Endothelial cell of umbilical vein (primary cell): ENCODE data around the gene VASN. TPM values are rescaled to one million over a fixed set of nuclear protein-coding genes. Genes with fewer than 3 reads are reported as not detected.

Experiments used
- BruUV-seq: library from RNA; stranded (reverse); fragments of 400-500 nt; replicated peaks from 2 replicates; lab custom pipeline; 2021; lab: Mats Ljungman, UMichigan
- CTCF ChIA-PET: fragments of 300-600, 350-600 bp; sonication (Branson Sonifier 250); formaldehyde crosslinking; loops from one replicate; lab custom pipeline; 2021; ENCODE audit warnings: antibody characterized with exemption, inconsistent platforms; lab: Charles Lee
- POLR2A ChIA-PET: fragments of 300-600, 350-600 bp; sonication (Branson Sonifier 250); formaldehyde crosslinking; loops from one replicate; lab custom pipeline; 2021; ENCODE audit warnings: antibody characterized with exemption, inconsistent platforms; lab: Charles Lee
- DNase-seq: peaks from one replicate; pipeline ENCODE4 v3.0.0-alpha.2; 2011; ENCODE audit warnings: low read depth, low spot score
- FAIRE-seq: peaks from 2 replicates; lab custom pipeline; 2011; peaks lifted over from hg19 to GRCh38; lab: Jason Lieb, UNC
- H2AFZ ChIP-seq: 2 replicates; pipeline ENCODE4 v1.6.0; 2012; ENCODE audit warnings: low read depth, low read length, control low read depth, inconsistent platforms
- H3K27ac ChIP-seq: 2 replicates; pipeline ENCODE4 v1.5.1; 2011; ENCODE audit warnings: low read depth, mild to moderate bottlenecking, control low read depth, low read length, moderate library complexity; ENCODE audit not compliant: insufficient read depth
- H3K27me3 ChIP-seq, 2 experiments: 2 replicates each; pipeline versions ENCODE4 v1.6.0 to v1.6.1; 2011; ENCODE audit warnings: low read length in 2 of 2, mixed read lengths in 1 of 2; ENCODE audit not compliant: control insufficient read depth in 2 of 2, insufficient read depth in 2 of 2
- H3K36me3 ChIP-seq, 2 experiments: 2 replicates in 1 of 2; 3 replicates in 1 of 2; pipeline ENCODE4 v1.5.1; 2011; ENCODE audit warnings: low read length in 2 of 2, mild to moderate bottlenecking in 1 of 2, moderate library complexity in 1 of 2; ENCODE audit not compliant: control insufficient read depth in 2 of 2, insufficient read depth in 2 of 2; ENCODE audit errors: extremely low read depth in 1 of 2
- H3K4me1 ChIP-seq: 3 replicates; pipeline ENCODE4 v1.5.1; 2011; ENCODE audit warnings: mild to moderate bottlenecking, low read length; ENCODE audit not compliant: control insufficient read depth, insufficient read depth; ENCODE audit errors: extremely low read depth
- H3K4me2 ChIP-seq: 2 replicates; pipeline ENCODE4 v1.6.1; 2011; ENCODE audit warnings: low read length, control low read depth, mixed read lengths; ENCODE audit not compliant: insufficient read depth
- H3K4me3 ChIP-seq, 3 experiments: fragments of 200-600 bp in 1 of 3; sonication (generic), shearing (Covaris generic) in 1 of 3; replicated peaks in 1 of 3; 2 replicates each; pipeline ENCODE4 v1.5.1; 2011 to 2016; ENCODE audit warnings: control low read depth in 3 of 3, low read length in 3 of 3, mild to moderate bottlenecking in 2 of 3, inconsistent platforms in 1 of 3, low read depth in 1 of 3, moderate library complexity in 1 of 3; ENCODE audit not compliant: insufficient read depth in 1 of 3
- H3K79me2 ChIP-seq: 2 replicates; pipeline ENCODE4 v1.6.0; 2012; ENCODE audit warnings: low read length, inconsistent platforms; ENCODE audit not compliant: control insufficient read depth, insufficient read depth
- H3K9ac ChIP-seq: replicated peaks from 2 replicates; pipeline ENCODE3; 2011; ENCODE audit warnings: low read length, control low read depth; ENCODE audit not compliant: insufficient read depth; ENCODE audit errors: extremely low read depth
- H3K9me1 ChIP-seq: replicated peaks from 3 replicates; pipeline ENCODE4 v1.6.0; 2011; ENCODE audit warnings: mild to moderate bottlenecking, low read length; ENCODE audit not compliant: control insufficient read depth, insufficient read depth; ENCODE audit errors: extremely low read depth
- H3K9me3 ChIP-seq: replicated peaks from 2 replicates; pipeline ENCODE4 v1.5.1; 2012; ENCODE audit warnings: low read length, inconsistent platforms; ENCODE audit not compliant: control insufficient read depth, insufficient read depth
- H4K20me1 ChIP-seq: replicated peaks from 2 replicates; pipeline ENCODE3; 2011; ENCODE audit warnings: mild to moderate bottlenecking, low read length; ENCODE audit not compliant: control insufficient read depth, insufficient read depth; ENCODE audit errors: extremely low read depth
- CTCF ChIP-seq, 2 donors: IDR thresholded peaks; 1 replicate in 1 of 2; 2 replicates in 1 of 2; pipeline ENCODE4 v1.5.1; 2011; ENCODE audit warnings: low read length in 2 of 2, mild to moderate bottlenecking in 2 of 2, moderate library complexity in 2 of 2, control low read depth in 1 of 2, inconsistent platforms in 1 of 2, low read depth in 1 of 2; ENCODE audit not compliant: insufficient read depth in 1 of 2; ENCODE audit errors: extremely low read depth in 1 of 2
- EZH2 ChIP-seq: IDR thresholded peaks from 2 replicates; pipeline ENCODE4 v1.6.1; 2012; ENCODE audit warnings: borderline replicate concordance, low read depth, mild to moderate bottlenecking, moderate library complexity, low read length, inconsistent platforms; ENCODE audit not compliant: severe bottlenecking
- FOS ChIP-seq: IDR thresholded peaks from 2 replicates; pipeline ENCODE4 v1.6.1; 2011; ENCODE audit warnings: mild to moderate bottlenecking, low read length, moderate library complexity, borderline replicate concordance; ENCODE audit not compliant: insufficient read depth
- GATA2 ChIP-seq: IDR thresholded peaks from 2 replicates; pipeline ENCODE4 v1.7.0; 2011; ENCODE audit warnings: low read depth, mild to moderate bottlenecking, moderate library complexity, mixed read lengths, low read length; ENCODE audit not compliant: insufficient read length, insufficient read depth
- JUN ChIP-seq: IDR thresholded peaks from 2 replicates; pipeline ENCODE4 v1.6.1; 2011; ENCODE audit warnings: borderline replicate concordance, low read depth; ENCODE audit not compliant: insufficient read length, insufficient read depth
- MYC ChIP-seq: IDR thresholded peaks from one replicate; pipeline ENCODE4 v1.6.1; 2011; ENCODE audit warnings: mild to moderate bottlenecking, low read depth, low read length
- POLR2AphosphoS5 ChIP-seq: IDR thresholded peaks from 2 replicates; pipeline ENCODE4 v1.6.1; 2012; ENCODE audit warnings: low read depth, mild to moderate bottlenecking, control low read depth, low read length, moderate library complexity; ENCODE audit not compliant: insufficient read depth
- dilution Hi-C: fragments of 300-500 bp; cut with MboI; formaldehyde crosslinking; loops from one replicate; pipeline ENCODE4 v1.15.0; 2019; ENCODE audit warnings: low sequenced_read_pairs; ENCODE audit not compliant: extremely low pct_ligation_motif_present
- intact Hi-C: fragments of 100-400 bp; cut with micrococcal nuclease; formaldehyde crosslinking; loops from one replicate; pipeline ENCODE4 v1.10.0; 2022
- polyA plus RNA-seq, 4 experiments: library from polyadenylated mRNA; depleted of rRNA in 3 of 4; stranded (reverse) in 3 of 4; unstranded in 1 of 4; fragments of >200 nt; gene quantifications; 2 replicates each; pipeline versions ENCODE4 v1.2.1 to v1.2.3, GENCODE V29; 2011 to 2012; ENCODE audit warnings: missing spikeins in 1 of 4
- total RNA-seq: library from RNA; stranded (reverse); gene quantifications from 2 replicates; pipeline ENCODE4 v1.2.3, GENCODE V29; 2021
- TF ChIP-seq, protein P1 (sequence below): IDR thresholded peaks from 2 replicates; pipeline ENCODE4 v1.6.1; 2011; ENCODE audit not compliant: insufficient read depth, insufficient read length

VASN gene
- total and polyA plus RNA-seq, 2 donors (not counting 3 experiments of a cell fraction or from before 2014, with no cell fraction given), result 0.41 to 0.42 TPM

DNA sequence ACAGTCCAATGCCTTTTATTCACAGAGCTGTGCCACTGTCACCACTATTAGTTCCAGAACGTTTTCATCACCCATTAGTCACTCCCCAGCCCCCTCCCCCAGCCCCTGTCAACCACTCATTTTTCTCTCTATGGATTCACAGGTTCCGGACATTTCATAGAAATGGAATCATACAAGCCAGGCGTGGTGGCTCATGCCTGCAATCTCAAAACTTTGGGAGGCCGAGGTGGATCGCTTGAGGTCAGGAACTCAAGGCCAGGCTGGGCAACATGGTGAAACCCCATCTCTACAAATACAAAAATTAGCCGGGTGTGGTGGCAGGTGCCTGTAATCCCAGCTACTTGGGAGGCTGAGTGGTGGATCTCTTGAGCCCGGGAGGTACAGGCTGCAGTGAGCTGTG lies 19.8 kb upstream of the VASN start:
- peaks cover 0 to 5% of the 10 kb centered on the region in 2 experiments for H3K36me3 ChIP-seq

DNA sequence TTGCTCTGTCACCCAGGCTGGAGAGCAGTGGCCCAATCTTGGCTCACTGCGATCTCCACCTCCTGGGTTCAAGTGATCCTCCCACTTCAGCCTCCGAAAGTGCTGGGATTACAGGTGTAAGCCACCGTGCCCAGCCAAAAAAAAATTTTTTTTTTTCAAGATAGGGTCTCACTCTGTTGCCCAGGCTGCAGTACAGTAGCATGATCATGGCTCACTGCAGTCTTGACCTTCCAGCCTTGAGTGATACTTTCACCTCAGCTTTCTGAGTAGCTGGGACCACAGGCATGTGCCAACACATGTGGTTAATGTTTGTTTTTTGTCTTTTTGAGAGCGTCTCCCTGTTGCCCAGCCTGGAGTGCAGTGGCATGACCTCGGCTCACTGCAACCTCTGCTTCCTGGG lies 18.8 kb upstream of the VASN start:
- no peaks in the 10 kb centered on the region for H3K9me3 ChIP-seq
- H3K4me2 ChIP-seq, result no peak overlapping the region
- intact Hi-C loops, result no loop called here
- no peak overlapping the region for H3K4me3 ChIP-seq
- no peak overlapping the region for H3K27ac ChIP-seq
- H3K4me1 ChIP-seq, result peaks cover 7% of the 10 kb centered on the region
- no peaks in the 10 kb centered on the region for H3K9me1 ChIP-seq
- FAIRE-seq (no peak), DNase-seq (no peak)
- H4K20me1 ChIP-seq, result no peaks in the 10 kb centered on the region
- POLR2A ChIA-PET, result no interaction called here
- no peaks in the 10 kb centered on the region for H3K27me3 ChIP-seq
- BruUV-seq, result no TSS peak
- TF ChIP-seq EZH2 (no peak), JUN (no peak), FOS (no peak), MYC (no peak), CTCF (IDR thresholded peaks at IDR 0.05; ENCODE audit: extremely low read depth in 1 of 2, insufficient read depth in 1 of 2, low read depth in 1 of 2, low read length in 2 of 2) (no peak), GATA2 (no peak), POLR2AphosphoS5 (no peak)
- TF ChIP-seq, protein P1, sequence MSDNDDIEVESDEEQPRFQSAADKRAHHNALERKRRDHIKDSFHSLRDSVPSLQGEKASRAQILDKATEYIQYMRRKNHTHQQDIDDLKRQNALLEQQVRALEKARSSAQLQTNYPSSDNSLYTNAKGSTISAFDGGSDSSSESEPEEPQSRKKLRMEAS, result no peak
- H3K9ac ChIP-seq, result no peak overlapping the region
- dilution Hi-C loops, result no loop called here
- H3K36me3 ChIP-seq, result peaks cover 0 to 4% of the 10 kb centered on the region in 2 experiments
- peaks cover 22% of the 10 kb centered on the region for H3K79me2 ChIP-seq
- no peak overlapping the region for H2AFZ ChIP-seq
- CTCF ChIA-PET, result no interaction called here

More for the DNA sequence above, 19.8 kb upstream of the VASN start:
- Histone ChIP-seq H3K27ac (no peak overlapping the region), H3K9me3 (no peaks in the 10 kb centered on the region), H3K4me3 (no peak overlapping the region), H3K4me2 (peak overlapping the region; percentile 1), H4K20me1 (no peaks in the 10 kb centered on the region), H3K27me3 (no peaks in the 10 kb centered on the region), H3K9ac (no peak overlapping the region), H2AFZ (no peak overlapping the region), H3K9me1 (no peaks in the 10 kb centered on the region), H3K79me2 (peaks cover 30% of the 10 kb centered on the region), H3K4me1 (peaks cover 7% of the 10 kb centered on the region)
- DNase-seq, result no peak
- ChIA-PET CTCF (interaction anchor here (0.9 to 3.2 kb wide), 10 partner anchors 10 to 78 kb away, joined by 3 to 42 read pairs (median 5); no protein-coding TSS in a partner anchor), POLR2A (interaction anchor here (0.7 kb wide), 1 partner anchor 13 kb away, joined by 3 read pairs; no protein-coding TSS in a partner anchor)
- TF ChIP-seq MYC (no peak), JUN (no peak), FOS (no peak), GATA2 (no peak)
- dilution Hi-C loops (no loop called here), intact Hi-C loops (no loop called here)
- no peak for FAIRE-seq
- BruUV-seq, result no TSS peak
